GM20431 (cell line): ENCODE data around the gene SYNJ1.
"Not testable (repeated sequence)": the region's sequence is repeated elsewhere in the genome, so short reads cannot be mapped to it uniquely, and the experiment has no call there.

Source experiments
- in situ Hi-C: fragments of 300-500 bp; cut with MseI, MboI; formaldehyde crosslinking; loops from one replicate; pipeline ENCODE4 v1.15.0; 2020; ENCODE audit warnings: low sequenced_read_pairs; ENCODE audit not compliant: unreplicated experiment

Gene SYNJ1

DNA sequence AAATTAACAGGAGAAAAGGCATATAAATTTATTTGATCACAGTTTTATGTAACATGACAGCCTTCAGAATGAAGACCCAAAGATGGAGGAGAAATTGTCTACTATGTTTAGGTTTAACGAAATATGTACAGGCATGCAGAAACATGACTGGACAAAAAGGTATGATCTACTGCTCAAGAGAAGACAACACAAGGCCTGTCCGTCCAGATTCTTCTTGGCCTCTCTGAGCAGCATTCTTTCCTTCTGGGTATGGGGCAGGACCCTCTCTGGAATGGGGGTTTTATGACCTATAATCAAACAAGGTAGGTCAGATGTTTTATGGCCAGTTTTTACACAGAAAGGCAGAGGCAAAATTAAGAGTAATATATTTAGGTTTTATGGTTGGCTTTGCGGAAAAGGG lies 13.5 kb upstream of the SYNJ1 start:
- in situ Hi-C loops: no loop called here

DNA sequence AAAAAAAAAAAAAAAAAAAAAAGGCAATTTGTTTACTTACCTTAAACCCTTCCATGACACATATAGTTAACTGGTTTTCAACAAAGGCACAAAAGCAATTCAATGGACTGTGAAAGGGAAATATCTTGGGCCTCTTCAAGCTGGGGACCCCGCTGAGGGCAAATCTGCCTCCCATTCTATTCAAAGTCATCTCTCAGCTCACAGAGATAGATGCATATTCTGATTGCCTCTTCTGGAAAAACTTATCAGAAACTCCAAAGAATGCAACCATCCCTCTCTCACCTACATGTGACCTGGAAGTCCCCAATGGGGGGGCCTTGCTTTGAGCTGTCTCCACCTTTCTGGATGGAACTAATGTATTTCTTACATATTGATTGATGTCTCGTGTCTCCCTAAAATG lies 12.1 kb upstream of the SYNJ1 start:
- in situ Hi-C loops: no loop called here

DNA sequence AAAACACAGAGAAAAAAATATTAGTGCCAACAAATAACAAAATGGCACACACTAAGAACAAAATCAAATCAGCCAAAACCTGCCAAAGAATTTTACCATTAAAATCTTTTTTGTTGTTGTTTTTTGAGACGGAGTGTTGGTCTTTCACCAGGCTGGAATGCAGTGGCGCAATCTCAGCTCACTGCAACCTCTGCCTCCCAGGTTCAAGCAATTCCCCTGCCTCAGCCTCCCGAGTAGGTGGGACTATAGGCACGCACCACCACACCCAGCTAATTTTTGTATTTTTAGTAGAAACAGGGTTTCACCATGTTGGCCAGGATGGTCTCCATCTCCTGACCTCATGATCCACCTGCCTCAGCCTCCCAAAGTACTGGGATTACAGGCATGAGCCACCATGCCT lies 8.3 kb upstream of the SYNJ1 start:
- in situ Hi-C loops: not testable (repeated sequence)

DNA sequence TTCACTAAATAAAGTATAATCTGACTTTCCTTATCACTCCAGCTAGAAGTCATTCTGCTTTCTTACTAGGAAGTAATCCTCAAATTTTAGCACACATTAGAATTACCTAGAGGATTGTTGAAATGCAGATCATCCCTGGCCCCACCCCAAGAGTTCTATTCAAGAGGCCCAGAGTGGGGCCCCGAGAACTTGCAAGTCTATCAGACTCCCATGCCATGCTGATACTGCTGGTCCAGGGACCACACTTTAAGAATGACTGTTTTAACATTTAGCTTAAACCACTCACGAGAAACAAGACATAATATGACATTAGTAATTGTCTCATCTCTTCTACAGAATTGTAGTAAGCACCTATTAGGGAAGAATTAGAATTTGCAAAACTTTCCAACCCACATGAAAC lies 7.7 kb upstream of the SYNJ1 start:
- in situ Hi-C loops: no loop called here

DNA sequence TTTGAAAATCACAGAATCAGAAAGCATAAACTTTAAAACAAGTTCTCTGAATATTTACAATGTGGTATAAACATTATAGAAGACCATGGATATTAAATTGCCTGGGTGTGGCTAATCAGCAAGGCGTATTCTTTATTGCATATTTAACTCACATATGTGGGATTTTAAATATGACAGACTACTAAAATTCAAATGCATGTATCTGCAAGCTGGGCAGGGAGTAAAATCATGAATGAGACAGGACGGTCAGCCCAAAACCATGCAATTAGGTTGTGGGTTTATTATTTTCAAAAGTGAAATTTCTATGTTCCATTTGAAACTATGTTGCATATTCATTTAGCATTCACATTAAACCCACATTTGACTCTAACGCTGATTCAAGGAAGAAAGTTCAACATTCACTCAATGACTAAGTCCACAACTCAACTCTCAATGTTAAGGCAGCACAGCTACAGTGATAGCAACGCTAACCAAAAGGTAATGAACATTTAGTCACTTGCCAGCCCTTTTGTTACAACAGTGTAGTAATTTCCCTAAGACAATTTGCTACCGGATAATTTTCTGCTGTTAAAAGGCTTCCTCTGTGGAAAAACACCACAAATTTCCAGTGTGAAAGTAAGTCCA lies 6.3 kb upstream of the SYNJ1 start:
- in situ Hi-C loops: no loop called here

DNA sequence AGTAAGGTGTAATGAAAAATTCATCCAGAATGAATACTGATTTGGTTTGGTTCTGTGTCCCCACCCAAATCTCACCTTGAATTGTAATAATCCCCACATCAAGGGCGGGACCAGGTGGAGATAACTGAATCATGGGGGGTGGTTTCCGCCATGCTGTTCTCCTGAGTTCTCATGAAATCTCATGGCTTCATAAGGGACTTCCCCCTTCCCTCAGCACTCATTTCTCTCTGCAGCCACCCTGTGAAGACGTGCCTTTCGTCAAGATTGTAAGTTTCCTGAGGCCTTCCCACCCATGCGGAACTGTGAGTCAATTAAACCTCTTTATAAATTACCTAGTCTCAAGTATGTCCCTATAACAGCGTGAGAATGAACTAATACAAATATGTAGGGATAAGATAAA lies 5.5 kb upstream of the SYNJ1 start:
- in situ Hi-C loops: no loop called here

DNA sequence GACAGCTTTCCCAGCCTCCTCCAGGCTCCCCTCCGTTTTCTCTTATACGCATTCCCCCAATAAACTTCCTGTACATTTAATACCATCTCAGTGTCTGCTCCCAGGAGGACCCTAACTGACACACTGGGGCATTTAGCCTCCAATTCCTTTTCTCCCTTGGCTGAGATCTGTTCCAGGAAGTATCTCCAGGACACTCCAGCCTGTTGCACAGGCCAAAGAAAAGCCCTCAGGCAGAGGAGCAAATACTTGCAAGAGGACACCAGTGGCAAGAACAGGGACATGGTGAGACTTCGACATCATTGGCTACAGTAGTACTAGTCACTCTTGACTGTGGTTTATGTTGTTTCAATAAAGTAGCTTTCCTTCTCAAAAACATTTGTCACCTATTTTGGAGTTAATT lies 4.7 kb upstream of the SYNJ1 start:
- in situ Hi-C loops: no loop called here

DNA sequence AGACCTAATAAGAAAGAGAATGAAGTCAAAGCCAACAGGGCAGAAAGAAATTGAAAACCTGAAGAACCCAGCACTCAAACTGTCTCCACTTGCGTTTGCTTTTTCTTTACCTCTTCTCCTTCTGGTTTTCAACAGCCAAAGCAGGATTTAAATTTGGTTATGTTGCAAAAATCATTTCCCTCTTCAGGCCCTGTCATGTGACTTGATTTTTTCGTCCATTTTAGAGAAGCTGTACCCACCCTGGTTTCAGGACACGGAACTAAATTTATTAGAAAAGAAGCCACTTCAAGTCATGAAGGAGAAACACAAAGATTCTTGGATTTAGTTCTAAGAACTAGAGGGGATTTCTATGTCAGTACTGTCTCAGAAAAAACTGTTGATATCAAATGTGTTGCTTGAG lies 1.0 kb upstream of the SYNJ1 start:
- in situ Hi-C loops: no loop called here

DNA sequence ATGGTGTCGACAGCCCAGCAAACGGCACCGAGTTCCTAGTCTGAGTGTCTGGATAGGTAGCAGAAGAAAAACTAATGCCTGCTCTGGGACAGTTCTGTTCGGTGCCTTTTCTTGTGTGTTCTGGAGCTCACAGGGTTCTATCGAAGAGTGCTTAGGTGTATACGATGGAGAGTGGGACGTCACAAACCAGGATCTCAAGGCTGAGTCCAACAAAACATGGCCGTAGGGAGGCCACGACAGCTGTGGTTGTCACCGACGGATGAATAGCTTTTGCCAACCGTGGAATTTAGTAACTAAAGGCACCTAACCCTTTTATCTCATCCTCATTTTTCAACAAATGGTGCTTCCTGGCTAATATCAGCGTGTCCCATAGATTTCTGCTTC lies 635 bp upstream of the SYNJ1 start:
- in situ Hi-C loops: no loop called here

DNA sequence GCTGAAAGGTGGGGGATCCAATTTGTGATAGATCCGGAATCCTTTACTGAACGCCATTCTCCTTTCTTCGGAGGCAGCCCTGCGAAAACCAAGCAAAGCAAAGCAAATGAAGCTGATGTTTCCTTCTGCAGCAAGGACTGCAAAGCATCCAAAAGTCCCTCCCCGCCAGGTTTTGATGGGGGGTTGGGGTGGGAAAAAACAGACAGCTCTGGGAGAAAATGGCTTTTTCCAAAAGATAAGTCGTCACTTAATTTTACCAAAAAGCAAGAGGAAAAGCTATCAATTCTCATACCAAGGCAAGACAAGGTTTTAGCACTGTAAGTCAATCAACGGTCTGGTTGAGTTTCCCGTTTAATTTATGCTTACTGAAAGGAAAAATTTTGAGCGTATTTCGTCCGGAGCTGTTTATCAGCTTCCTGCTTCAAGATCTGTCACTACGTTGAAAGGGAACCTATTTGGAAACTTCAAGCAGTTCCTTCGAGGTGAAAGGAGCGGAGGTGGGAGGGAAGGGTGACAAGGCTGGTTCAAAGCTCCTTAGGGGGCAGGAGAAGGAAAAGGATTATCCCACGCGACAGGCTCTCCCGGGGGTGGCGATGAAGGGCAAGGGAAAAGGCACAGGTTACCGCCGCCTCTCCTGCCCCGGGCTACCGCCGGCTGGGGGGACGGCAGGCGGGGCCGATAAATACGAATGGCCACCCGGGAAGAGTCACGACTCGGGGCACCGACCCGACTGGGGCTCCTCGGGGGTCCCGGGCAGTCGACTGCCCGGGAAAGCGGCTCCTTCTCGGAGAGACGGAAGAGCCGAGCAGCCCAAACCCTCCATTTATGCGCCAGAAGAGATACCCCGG lies 750 bp downstream of the SYNJ1 start:
- in situ Hi-C loops: no loop called here

DNA sequence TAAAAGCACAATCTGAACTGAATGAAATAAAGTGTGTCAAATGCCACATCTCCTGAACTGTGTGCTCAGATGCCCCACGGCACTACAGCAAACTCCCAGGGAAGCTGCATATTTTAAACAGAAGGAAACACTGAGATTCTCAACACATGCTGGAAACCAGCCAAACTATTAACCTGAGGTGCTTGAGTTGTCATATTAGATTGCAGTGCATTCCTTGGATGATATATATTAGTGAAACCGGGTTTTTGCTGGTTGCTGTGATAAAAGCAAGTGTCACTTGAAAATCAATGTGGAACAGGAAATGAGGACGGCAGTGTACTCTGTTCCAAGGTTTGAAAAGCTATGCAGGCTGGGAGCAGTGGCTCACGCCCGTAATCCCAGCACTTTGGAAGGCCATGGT lies 8.7 kb downstream of the SYNJ1 start:
- in situ Hi-C loops: no loop called here

DNA sequence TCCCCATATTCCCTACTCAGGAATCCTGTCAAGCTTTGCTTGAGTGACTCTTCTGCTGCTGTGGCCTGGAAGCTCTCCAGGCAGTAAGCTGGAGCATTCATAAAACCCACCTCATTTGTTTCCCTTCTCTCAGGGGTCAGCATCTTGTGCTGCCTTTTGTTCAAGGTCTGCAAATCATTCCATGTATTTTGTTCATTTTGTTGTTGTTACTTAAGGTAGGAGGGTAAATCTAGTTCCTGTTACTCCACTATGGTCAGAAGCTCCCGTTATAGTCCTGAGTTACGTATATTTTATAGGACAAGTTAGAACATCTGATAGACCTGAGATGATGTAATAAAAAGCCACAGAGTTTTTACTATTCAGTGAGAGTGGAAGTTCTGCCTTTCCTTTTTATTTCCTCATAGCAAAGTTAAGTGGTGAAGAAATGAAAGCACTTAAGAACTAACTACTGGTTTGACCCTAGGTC lies 9.9 kb downstream of the SYNJ1 start:
- in situ Hi-C loops: no loop called here

DNA sequence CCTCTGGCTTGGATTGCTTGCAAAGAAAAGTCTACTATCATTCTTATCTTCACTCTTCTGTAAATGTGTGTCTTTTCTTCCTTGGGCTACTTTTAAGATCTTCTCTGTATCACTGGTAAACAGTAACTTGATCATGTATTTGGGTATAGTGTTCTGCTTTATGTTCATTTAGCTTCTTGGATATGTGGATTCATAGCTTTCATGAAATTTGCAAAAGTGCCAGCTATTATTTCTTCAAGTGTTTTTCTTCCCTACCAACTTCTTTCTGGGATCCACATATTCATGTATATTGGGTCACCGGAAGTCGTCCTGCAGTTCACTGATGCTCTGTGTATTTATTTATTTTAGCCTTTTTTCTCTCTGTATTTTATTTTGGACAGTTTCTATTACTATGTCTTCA lies 11.3 kb downstream of the SYNJ1 start:
- in situ Hi-C loops: no loop called here

DNA sequence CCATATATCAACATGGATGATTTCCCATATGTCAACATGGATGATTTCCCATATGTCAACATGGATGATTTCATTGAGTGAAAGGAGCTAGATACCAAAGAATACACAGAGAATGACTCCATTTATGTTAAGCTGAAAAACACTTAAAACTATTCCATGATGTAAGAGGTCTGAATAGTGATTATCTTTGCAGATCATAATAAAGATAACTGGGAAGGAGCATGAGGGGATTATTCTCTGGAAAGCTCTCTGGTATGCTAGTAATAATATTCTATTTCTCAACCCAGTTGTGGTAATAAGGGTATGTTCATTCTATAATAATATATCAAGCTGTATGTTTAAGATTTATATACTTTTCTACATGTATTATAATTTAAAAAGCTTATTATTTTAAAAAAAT lies 14.1 kb downstream of the SYNJ1 start:
- in situ Hi-C loops: no loop called here

DNA sequence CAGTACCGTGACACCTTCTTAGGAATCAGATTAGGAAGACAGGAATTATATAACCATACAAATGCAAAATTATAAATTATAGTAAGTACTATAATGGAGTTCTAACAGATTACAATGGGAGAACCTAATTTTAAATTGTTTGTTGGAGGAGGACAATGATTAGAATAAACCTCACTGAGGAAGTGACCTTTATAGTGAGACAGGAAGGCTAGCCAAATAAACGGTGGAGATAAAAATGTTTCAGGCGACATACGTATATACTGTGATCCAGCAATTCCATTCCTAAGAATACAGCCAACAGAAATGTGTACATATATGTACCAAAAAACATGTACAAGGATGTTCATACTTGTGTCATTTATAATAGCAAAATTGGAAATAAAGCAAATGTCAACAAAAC lies 15.2 kb downstream of the SYNJ1 start:
- in situ Hi-C loops: no loop called here

DNA sequence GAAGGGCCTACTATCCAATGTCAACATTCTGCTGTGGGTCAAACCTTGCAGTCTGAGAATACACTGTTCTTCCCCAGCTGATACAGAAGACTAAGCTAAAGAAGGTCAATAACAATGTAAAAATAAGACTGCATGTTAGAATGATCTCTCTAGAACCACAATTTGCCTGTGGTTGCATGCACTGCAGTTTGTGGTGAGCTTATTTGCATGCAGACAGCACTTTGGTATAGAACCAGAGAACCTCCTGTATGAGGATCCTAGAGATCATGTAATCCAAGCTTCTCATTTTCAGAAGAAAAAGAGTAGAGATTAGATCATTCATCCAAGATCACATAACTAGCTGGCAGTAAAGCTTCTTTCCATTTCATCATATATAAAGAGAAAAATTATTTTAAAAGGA lies 15.8 kb downstream of the SYNJ1 start:
- in situ Hi-C loops: no loop called here

DNA sequence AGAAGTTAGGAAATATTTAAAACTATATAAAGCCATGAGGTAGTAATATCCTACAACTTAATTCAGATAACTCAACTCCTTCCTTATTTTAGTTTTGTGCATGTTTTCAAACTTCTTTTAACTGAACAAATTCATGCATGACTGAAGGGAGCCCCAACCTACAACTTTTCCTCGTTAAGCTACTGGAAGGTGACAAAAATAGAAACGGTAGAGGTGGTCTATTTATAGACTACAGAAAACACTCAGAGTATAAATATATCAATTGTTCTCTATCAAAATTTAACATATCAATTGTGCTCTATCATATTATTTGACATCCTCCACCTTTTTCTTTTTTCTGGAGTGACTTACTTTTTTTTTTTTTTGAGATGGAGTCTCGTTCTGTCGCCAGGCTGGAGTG lies 16.8 kb downstream of the SYNJ1 start:
- in situ Hi-C loops: no loop called here

DNA sequence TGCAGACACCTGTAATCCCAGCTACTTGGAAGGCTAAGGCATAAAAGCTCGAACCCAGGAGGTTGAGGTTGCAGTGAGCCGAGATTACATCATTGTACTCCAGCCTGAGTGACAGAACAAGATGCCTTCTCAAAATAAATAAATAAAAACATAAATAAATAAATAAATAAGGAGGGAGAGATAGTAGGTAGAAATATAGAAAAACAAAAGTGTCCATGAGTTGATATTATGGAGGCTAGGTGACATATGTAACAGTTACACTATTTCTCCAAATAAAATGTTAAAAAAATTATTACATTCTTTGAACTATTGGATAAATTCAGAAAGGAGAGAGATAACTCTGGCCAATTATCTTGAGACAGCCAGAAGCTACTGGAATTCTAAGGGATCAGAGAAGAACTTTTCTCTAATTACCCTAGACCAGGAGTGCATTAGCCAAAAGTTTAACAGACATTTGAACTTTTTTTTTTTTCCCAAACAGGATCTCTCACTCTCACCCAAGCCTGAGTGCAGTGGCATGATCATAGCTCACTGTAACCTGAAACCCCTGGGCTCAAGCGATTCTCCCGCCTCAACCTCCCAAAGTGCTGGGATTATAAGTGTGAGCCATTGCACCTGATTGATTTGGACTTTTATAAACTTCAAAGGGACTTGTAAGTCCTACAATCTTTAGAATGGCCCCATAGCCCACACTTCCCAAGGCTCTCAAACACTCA lies 17.6 kb downstream of the SYNJ1 start:
- in situ Hi-C loops: no loop called here

DNA sequence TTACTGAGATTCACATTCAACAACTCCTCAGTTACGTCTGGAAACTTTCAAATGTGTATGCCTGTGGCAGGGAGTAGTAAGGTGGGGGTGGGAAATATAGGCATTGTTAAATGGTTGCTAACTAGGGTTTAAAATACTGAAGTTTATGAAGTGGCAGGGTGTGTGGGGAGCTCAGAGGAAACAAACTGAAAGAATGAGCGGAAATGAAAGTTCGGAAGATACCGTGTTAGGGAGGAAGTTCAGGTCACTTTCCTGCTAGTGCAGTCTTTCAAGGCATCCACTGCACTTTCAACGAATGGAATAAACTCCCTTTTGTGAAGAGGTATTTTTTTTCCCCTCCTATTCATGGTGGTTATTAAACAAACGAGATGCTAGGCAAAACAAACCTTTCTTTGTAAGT lies 19.7 kb downstream of the SYNJ1 start:
- in situ Hi-C loops: no loop called here

DNA sequence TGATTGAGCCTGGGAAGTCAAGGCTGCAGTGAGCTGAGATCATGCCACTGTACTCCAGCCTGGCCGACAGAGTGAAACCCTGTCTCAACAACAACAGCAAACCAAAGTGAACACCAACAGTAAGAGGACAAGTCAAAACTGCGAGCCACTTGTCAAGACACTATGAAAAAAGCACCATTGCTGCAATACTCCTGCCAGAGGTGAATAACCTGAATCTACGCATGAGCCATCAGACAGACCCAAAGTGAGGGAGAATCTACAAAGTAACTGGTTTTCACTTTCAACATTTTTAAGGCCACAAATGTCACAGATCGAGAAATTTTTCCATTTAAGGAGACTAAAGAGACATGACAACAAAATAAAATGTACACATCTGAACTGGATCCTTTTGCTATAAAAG lies 21.9 kb downstream of the SYNJ1 start:
- in situ Hi-C loops: no loop called here

DNA sequence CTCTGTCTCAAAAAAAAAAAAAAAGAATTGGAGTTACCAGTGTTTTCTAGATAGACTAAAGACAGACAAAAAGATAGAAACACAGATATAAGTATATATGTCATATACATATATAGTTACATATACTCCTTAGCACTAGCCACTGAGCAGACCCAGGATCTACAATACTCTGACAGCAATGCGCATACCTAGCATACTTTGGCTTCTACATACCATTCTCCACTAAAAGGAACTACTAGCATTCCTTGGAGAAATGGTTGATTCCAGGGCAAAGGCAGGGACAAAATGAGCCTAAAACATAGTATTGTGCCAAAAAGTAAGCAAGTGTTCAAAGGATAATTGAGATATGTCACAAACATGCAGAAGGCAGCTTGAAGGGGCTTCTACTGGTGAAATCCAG lies 22.7 kb downstream of the SYNJ1 start:
- in situ Hi-C loops: no loop called here
